Measurements from ENCODE around the gene FOXF2. TPM values are rescaled to one million over a fixed set of nuclear protein-coding genes. Genes with fewer than 3 reads are reported as not detected.

Gene FOXF2
- total RNA-seq, 1 donor from 2014 or later = not detected

DNA sequence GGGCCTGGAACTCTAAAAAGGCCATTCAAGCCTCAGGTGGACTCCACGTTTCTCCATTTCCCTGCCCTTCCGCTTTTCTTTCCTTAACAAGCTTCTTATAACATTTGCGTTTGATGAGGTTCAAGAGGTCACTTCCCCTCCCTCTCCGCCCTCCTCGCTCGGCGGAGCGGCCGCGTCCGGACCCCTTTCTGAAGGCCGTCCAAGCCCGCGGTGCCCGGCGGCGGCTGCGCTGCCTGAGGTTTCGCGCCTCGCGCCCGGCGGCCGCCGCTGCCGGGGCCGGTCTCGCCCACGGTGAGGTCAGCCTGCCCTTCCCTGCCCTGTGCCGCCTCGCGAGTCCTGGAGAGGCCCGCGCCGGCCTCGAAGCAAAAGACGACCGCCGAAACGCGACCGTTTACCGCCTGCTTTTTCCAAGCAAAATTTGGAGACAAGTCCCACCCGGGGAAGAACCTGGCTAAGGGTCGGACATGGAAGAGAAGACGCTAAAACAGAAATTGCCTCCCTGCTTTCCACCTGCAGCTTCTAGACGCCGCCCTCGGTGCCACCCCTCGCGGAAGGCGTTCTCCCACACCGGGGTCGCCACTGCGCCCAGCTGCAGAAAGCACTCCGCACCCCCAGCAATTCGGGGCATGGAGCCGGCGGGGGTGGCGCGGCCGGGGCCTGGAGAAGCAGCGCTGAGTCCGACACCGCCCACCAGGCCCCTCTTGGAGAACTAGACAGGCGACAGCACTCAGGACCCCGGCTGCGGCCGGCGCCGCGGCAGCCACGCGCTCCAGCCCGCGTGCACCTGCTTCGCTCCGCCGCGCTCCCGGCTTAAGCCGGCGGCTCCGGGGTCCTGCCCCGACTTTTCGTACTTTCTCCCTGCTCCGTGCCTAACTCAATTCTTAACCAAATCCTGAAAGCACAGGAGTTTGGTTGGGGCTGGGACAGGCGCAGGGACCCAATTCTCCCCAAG lies 11.0 kb upstream of the FOXF2 start:
- intact Hi-C loops (cut with micrococcal nuclease) = loop anchor here (2.0 kb wide), 1 partner anchor 234 kb away; no protein-coding TSS in a partner anchor

DNA sequence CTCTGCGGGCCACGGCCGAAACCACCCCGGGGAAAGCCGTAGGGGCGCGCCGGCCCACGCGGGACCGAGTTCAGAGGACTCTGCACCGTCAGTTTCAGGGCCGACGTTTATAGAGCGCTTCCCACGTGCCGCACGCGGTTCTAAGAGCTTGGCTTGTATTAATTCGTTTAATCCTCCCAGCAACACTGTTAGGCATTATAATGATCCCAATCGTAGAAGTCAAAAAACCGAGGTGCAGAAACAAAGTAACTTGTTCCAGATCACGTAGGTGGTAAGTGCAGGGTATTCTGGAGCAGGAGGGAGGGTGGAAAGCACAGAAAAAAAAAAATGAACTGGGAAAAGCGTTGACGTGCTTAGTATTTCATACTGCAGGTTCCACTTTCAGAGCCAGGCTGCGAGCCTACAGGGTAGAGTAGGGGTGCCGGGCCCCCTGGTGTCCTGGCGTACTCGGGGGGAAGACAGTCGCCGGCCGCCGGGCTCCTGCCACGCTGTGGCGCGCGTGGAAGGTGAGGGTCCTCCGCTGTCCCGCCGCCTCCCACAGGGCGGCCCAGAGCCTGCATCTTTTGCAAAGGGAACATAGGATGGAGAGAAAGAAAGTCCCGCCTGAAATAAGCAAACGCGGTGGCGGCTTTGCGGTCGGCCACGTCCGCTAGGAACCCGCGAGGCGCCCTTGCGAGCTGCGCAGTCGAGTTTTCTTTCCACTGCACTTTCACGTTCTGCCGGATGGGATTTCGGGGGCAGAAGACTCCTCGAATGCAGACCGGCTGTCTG lies 10.2 kb upstream of the FOXF2 start:
- intact Hi-C loops (cut with micrococcal nuclease) = loop anchor here (2.0 kb wide), 1 partner anchor 234 kb away; no protein-coding TSS in a partner anchor

DNA sequence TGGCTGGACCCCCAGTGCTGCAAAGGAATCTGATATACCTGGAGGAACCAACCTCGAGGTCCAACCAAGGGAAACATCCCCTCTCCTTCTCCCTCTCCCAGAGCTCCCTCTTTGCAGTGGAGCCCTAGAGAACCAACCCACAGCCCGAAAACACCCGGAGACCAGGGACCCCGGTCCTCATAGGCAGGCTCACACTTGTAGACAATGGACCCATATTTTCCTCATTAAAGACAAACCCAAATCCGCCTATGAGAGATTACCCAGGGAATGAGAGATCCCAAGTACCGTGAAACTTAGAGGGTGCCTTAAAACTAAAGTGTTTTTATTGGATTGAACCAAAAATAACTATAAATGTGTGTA lies 9.6 kb upstream of the FOXF2 start:
- intact Hi-C loops (cut with micrococcal nuclease) = loop anchor here (1.0 to 5.0 kb wide), 6 partner anchors 11 to 787 kb away; no protein-coding TSS in a partner anchor

DNA sequence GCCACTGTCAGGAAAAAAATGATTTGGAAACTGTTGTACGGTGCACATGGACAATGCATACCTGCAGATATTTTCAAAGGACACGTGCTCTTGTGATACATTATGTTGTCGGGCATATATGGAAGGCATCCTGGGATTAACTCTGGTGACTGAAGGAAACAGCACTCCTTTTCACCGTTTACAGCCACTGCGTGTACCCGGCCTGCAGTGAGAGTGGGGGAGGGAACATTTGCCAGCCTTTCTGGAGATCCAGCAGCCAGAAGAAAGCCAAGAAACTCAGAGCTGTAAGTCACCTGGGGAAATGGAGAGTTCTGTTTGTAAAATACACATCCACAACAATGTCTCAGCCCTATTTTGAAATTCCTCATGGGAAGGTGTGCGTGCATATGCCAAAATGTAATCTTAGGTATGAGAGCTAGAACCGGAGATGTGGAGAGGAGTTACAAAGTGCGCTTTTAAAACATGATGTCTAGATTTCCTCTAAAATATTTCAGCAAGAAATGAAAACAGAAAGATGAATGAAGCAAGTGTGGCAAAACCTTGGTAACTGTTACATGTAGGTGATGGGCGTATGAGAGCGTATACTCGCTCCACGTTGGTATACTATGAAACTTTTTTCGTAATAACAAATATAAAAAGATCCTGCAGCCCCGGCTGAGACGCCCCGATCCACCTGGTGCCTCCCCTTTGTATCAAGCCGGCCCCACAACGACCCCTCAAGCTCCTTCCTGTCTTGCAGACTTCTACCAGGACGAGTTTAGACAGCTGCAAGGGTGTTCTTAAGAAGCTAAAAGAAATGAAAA lies 8.6 kb upstream of the FOXF2 start:
- intact Hi-C loops (cut with micrococcal nuclease) = loop anchor here (1.0 to 5.0 kb wide), 5 partner anchors 9 to 788 kb away; no protein-coding TSS in a partner anchor

DNA sequence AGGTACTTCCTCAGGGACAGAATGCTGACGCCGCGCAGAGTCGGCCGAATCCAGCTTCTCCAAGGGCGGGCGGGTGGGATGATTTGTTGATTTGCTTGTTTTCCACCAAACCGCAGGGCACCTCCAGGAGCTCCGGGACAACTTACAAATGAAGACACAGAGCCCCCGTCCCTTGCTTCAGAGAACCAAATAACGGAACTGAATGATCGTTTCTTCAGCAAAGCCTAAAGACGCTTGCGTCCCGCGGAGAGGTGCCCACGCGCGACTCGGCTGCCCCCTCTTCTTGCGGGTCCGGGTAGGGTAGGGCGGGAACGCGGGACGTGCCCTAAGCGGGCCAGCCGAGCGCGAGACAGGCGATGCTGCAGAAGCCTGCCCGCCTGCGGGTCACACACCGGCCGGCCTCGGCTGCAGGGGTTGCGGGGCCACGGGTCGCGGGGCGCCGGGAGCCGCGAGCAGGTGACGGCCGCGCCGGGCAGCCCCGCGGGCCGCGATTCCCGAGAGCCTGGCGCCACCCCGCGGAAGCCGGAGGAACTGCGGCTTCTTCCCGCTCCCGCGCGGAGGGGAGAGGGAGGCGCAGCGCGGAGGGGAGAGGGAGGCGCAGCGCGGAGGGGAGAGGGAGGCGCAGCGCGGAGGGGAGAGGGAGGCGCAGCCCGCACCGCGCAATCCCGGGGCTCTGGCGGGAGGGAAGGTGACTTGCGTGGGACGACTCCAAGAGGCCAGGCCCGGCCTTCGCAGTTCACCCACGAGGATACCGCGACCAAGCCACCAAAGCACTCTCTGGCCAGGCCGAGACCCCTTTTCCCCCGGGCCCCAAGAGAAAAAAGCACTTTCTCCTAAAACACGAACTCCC lies 7.7 kb upstream of the FOXF2 start:
- intact Hi-C loops (cut with micrococcal nuclease) = loop anchor here (2.0 to 5.0 kb wide), 4 partner anchors 15 to 789 kb away; no protein-coding TSS in a partner anchor

DNA sequence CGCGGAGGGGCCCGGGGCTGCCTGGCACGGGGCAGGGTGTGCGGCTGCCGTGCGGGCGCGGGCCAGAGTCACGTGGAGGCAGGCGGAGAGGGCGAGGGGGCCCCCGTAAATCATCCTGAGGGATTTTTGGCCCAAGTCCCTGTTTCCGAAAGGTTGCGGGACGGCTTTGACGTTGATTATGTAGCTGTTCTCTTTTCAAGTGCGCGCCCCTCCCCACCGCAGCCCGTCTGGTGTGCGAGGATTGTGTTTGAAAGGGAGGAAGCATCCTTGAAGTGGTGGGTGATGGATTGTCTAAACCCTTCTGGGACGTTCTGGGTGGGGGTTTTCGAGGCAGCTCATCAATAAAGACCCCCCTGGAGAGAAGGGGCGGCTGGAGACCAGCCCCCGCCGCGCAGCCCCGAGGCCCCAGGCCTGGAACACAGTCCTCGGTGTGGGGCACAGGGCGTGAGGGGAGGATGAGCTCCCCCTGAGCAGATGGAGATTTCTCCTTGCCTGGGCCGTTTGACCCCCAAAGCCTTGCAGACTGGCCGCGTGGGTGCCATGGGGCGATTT lies 7.0 kb upstream of the FOXF2 start:
- intact Hi-C loops (cut with micrococcal nuclease) = loop anchor here (5.0 kb wide), 1 partner anchor 660 kb away; no protein-coding TSS in a partner anchor

DNA sequence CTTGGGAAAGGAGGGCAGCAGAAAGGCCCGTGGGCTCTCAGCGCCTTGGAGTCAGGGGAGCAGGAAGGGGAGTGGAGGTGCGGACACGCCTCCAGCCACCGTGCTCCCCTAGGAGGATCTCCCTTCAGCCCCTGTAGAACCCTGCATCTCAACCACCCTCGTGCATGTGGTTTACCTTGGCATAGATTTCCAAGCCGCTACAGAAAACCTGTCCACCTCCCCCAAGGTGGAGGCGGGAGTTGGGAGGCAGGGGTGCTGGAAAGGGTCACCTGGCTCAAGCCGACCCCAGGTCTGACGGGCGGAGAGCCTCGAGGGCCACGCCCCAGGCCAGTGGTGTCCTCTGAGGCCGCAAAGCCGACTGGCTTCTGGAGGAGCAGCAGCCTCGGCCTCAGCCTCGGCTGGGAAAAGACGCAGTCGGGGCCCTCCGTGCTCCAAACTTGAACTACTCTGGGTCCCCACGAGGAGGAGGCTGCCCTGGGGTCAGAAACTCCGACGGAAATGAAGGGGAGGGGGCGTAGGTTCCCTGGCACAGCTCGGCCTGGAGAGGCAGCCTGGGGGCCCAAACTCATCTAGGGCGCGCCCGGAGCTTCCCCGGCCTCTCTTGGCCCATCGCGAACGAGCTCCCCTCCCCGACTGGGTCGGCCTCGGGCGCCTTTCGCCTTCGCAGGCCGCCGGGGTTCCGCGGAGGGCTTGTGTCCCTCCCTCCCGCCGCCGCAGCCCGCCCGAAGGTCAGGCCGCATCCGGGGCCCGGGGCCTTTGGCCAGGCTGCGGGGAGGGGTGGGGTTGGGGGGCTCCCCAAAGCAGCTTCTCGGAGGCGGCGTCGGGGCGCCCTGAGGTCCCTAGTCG lies 6.3 kb upstream of the FOXF2 start:
- intact Hi-C loops (cut with micrococcal nuclease) = loop anchor here (5.0 kb wide), 1 partner anchor 661 kb away; no protein-coding TSS in a partner anchor

DNA sequence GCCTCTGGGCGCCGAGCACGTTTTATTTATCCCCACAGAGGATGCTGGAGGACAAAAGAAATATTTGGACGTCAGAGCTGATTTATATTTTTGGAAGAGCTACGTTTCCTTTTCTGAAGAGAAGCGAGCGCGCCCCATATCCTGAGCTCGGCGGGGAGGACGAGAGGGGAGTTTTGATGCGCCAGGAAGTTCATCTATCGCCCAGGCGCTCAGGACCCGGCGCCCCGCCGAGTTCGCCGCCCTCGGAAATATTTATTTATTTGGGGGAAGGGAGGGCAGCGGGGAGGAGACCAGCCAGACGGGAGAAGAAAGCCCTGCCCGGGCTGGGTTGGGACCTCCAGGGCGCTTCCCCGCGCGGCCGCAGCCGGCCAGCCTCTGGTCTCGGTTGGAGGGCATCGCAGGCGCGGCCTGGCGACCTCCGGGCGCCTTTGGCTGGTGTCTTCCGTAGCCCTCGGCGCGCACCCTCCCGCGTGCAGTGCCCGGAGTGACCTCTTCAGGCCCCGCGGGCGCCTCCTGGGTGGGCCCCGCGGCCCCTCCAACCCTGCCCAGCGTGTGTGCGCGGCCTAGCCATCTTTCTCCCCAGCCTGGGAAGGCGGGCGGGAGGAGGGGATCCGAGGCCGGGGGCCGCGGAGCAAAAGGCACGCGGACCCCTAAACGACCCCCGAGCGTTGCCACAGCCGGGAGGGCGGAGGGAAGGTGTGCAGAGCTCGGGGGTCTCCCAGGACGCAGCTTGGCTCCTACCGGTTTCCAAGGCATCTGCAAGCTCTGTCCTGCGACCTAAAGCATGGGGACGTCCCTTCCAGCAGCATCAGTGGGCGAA lies 5.4 kb upstream of the FOXF2 start:
- intact Hi-C loops (cut with micrococcal nuclease) = loop anchor here (5.0 kb wide), 1 partner anchor 662 kb away; no protein-coding TSS in a partner anchor

DNA sequence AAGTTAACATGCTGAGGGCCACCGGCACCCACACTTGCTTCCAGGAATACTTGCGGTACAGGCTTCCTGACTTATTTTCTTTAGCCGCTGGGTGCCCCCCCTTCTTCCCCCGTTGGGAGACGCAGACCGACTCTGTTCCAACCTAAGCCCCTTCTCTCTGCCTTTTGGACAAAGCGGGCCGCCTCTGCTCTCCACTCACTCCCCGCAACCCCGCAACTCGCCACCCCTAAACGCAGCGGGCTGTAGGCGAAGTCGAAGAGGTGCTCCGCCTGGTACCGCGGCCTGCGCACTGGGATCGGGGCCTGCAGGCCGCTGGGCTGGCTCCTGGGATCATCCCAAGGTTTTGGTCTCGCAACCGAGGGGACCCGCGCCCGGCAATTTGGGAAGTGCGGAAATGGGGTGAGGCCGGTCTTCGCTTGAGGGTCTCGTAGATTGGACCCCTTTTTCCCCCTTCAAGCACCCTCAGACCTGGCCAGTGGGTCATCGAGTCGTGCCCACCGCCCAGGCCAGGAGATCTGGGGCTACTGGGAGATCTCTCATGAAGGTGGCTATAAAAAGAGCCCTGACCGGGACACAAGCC lies 4.7 kb upstream of the FOXF2 start:
- intact Hi-C loops (cut with micrococcal nuclease) = loop anchor here (5.0 kb wide), 1 partner anchor 662 kb away; no protein-coding TSS in a partner anchor

DNA sequence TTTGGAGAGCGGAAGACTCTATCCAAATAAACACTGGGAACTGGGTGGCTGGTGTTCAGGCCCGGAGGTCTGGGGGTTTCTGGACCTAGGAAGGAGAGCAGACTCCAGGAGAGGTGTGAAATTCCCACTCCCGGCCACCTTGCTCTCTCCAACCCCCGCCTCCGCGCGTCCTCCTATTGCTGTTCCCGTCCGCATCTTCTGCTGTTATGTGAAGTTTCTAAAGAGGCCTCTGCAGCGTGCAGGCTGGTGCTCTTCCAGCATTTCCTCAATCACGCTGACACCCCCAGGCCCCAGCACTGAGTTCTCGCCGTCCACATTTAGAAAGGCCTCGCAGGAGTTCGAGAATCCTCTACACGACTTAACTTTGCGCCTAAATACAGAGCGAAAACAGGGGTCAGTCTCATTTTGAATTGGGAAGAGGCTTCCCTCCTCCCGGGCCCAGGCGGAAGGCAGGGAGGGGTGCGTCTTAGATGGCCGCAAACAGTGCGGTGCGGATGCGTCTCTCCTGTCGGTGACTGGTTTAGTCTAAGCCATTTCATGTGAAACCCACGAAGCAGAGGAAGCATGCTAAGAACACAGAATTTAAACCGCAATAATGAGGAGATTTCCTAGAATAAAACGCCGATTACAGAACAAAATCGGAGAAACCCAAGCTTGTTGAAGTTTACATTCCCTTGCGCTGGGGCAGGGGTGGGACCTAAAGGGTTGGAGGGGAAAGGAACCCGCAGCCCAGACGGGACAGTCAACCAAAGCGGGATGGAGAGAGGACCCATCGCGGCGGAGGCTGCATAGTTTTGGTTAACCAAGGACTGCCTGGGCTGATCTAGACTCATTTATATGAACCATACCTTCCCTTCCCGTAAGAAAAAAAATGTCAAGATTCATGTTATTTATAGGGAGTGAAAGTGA lies 4.0 kb upstream of the FOXF2 start:
- intact Hi-C loops (cut with micrococcal nuclease) = no loop called here

DNA sequence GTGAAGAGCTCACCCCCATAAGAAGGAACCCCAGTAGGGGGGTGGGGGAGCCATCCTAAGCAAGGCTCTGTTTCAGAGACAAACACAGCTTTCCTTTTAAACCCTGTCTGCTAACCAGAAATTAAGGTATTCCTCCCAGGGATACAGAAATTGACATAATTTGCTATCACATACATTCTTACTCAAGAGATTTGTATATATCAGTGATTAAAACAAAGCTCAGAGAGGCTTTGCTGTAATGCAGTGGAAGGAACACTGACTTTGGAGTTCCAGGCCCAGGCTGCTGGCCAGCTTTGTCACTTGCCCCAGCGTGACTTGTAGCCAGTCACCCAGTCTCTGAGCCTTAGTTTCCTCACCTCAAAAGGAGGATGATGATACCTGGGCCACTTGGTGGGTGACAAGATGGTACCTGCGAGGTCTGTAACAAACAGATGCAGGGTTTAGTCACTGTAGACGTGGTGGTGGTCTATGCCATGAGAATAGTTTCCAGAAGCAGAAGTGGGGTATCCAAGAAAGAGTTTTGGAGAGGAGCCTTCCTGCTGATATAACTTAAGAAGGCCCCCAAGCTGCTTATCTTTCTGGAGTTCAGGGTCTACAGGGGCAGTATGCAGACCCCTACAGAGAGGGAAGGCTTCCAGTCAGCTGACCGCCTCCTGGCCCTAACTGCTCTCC lies 3.2 kb upstream of the FOXF2 start:
- intact Hi-C loops (cut with micrococcal nuclease) = no loop called here

DNA sequence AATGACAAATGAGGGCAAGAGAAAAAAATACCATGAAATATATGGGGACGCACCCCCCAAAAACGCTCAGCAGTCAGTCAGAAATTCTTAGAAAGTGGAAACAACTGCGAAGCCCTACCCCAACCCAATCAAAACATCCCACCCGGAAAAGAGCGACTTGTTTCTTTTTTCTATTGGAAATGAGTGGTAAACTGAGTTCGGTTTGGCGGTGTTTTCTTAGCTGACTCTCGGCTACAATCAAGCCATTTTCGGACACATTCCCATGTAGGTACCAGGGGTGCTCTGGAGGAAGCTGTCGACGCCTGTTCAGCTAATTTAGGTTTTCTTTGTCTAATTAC lies 1.9 kb upstream of the FOXF2 start:
- intact Hi-C loops (cut with micrococcal nuclease) = no loop called here

DNA sequence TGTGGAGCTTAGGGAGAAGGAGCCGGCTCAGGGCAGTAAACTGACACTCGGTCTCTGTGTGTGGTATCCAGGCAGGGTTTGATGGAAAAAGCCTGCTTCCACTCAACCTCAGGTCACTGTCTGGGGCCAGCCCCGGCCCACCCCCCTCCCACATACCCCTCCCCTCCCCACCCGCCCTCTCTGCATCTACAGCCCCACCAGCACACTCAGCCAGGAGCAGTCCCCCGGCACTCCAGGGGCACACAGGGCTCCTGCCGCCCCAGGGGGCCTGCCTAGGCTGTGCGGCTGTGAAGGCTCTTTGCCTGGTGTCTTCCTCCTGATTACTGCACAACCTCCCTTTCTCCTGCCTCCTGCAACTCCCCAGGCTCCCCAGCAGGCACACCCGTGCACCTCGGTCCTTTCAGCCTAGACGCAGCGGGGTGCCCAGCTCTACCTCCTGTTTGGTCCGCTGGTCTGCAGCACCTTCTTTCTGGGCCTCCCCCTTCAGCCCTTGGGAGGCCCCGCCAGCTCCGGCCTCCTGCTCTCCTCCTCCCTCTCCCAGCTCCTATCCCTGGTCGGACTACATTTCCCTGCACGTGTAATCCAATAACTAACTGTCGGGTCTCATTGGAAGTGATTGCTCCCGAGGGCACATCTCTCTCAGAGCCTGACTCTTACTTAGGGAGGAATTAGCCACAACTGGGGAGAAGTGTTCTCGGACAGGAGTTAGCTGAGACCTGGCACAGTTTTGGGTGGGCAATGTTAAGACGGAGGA lies 1.3 kb upstream of the FOXF2 start:
- intact Hi-C loops (cut with micrococcal nuclease) = no loop called here

DNA sequence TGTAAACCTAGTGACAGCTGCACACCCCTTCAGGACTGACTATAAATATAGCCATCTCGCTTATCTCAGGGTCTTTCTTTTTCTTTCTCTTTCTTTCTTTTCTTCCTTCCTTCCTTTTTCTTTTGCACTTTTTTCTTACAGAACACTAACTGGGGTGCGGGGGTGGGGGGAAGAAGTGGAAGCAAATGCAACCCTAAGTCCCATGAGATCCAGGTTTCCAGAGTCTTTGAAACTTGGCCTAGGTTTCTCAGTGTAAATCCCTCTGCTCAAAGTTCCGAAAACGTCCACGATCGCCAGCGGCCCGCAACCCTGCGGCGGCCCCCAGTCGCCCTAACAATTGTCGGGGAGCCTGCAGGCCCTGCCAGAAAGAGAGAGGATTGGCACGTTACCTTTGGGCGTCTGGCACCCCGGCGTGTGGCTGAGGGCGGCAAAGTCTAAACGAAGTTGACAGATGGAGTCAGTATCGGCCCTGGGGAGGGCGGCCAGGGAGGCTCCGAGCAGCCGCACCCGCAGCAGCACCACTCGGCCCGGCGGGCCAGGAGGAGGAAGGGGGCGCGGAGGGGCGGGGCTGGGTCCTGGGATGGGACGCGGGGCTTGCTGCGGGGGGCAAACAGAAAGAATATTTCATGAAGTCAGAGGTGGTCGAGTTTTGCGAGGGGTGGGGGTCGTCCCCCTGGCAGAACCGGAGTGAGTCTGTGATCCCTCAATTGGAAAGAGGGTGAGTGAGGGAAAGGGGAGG lies 577 bp upstream of the FOXF2 start:
- intact Hi-C loops (cut with micrococcal nuclease) = no loop called here
